Panc1 (cell line): ENCODE results near the gene FCN2. TPM values are rescaled to one million over a fixed set of nuclear protein-coding genes. Genes with fewer than 3 reads are reported as not detected.

Experiments
- ATAC-seq: fragments of 200-7000 bp; cut with Tn5 transposase; 2 replicates; pipeline ENCODE4 v1.9.1; 2020; ENCODE audit warnings: mild to moderate bottlenecking, moderate library complexity
- BruUV-seq: library from RNA; stranded (reverse); fragments of 400-500 nt; replicated peaks from 2 replicates; lab custom pipeline; 2021; lab: Mats Ljungman, UMichigan
- CTCF ChIA-PET: fragments of 300-600 bp; sonication (Branson Sonifier 250); formaldehyde crosslinking; loops from one replicate; lab custom pipeline; 2022; ENCODE audit warnings: antibody characterized with exemption; lab: Charles Lee
- POLR2A ChIA-PET: fragments of 300-600 bp; sonication (Branson Sonifier 250); formaldehyde crosslinking; loops from one replicate; lab custom pipeline; 2022; ENCODE audit warnings: antibody characterized with exemption; lab: Charles Lee
- DNase-seq: peaks from one replicate; pipeline ENCODE4 v3.0.0-alpha.2; 2010; ENCODE audit warnings: low read depth, low spot score
- H3K27ac ChIP-seq: 2 replicates; pipeline ENCODE4 v1.5.1; 2011; ENCODE audit warnings: mild to moderate bottlenecking, low read length, inconsistent platforms
- H3K27me3 ChIP-seq: fragments of 200-500 bp; sonication (Bioruptor generic); 2 replicates; pipeline ENCODE4 v1.6.0; 2014; ENCODE audit warnings: low read length, inconsistent platforms; ENCODE audit not compliant: control insufficient read depth, insufficient read depth
- H3K36me3 ChIP-seq: fragments of 200-500 bp; sonication (Bioruptor generic); 2 replicates; pipeline ENCODE4 v1.5.1; 2014; ENCODE audit warnings: inconsistent platforms, mild to moderate bottlenecking, low read length, moderate library complexity; ENCODE audit not compliant: control insufficient read depth, insufficient read depth
- H3K4me1 ChIP-seq: 2 replicates; pipeline ENCODE4 v1.5.1; 2011; ENCODE audit warnings: inconsistent platforms, mild to moderate bottlenecking, low read length, moderate library complexity; ENCODE audit not compliant: control insufficient read depth, insufficient read depth
- H3K4me3 ChIP-seq, 2 experiments: 2 replicates each; pipeline ENCODE4 v1.5.1; 2011 to 2012; ENCODE audit warnings: low read depth in 2 of 2, low read length in 2 of 2, mild to moderate bottlenecking in 2 of 2, inconsistent platforms in 1 of 2, moderate library complexity in 1 of 2
- H3K9me3 ChIP-seq: fragments of 200-500 bp; sonication (Bioruptor generic); 2 replicates; pipeline ENCODE4 v1.5.1; 2014; ENCODE audit warnings: low read depth, mild to moderate bottlenecking, inconsistent platforms, low read length, moderate library complexity; ENCODE audit not compliant: control insufficient read depth, insufficient read depth
- CTCF ChIP-seq: fragments of 450-650 bp; IDR thresholded peaks from 2 replicates; pipeline ENCODE4 v1.5.1; 2017; ENCODE audit warnings: mild to moderate bottlenecking
- POLR2AphosphoS5 ChIP-seq: IDR thresholded peaks from 2 replicates; pipeline ENCODE4 v1.6.1; 2012; ENCODE audit warnings: mild to moderate bottlenecking, low read depth, low read length, moderate library complexity
- SIN3A ChIP-seq: IDR thresholded peaks from 2 replicates; pipeline ENCODE4 v1.6.1; 2012; ENCODE audit warnings: low read depth, mild to moderate bottlenecking, low read length, moderate library complexity, borderline replicate concordance; ENCODE audit not compliant: insufficient read depth
- TCF7L2 ChIP-seq: IDR thresholded peaks from 2 replicates; pipeline ENCODE4 v1.6.1; 2011; ENCODE audit warnings: mild to moderate bottlenecking, low read depth, low read length, inconsistent platforms
- in situ Hi-C: cut with HindIII; loops from 2 replicates; pipeline ENCODE4 v1.10.0; 2016; ENCODE audit warnings: low sequenced_read_pairs, low pct_unique_long_range_greater_than_20kb
- intact Hi-C: fragments of 100-400 bp; cut with micrococcal nuclease; formaldehyde crosslinking; loops from one replicate; pipeline ENCODE4 v1.10.0; 2022; ENCODE audit not compliant: unreplicated experiment
- total RNA-seq: library from RNA; stranded (reverse); gene quantifications from one replicate; pipeline ENCODE4 v1.2.1, GENCODE V29; 2021; ENCODE audit not compliant: unreplicated experiment
- TF ChIP-seq, protein P1 (sequence below), 2 experiments: IDR thresholded peaks; 2 replicates each; pipeline ENCODE4 v1.6.1; 2011 to 2012; ENCODE audit warnings: low read depth in 2 of 2, control low read depth in 1 of 2, low read length in 1 of 2, mild to moderate bottlenecking in 1 of 2, moderate library complexity in 1 of 2; ENCODE audit not compliant: insufficient read depth in 1 of 2

The FCN2 gene
- total RNA-seq, 1 experiment from 2014 or later = not detected

- H3K27me3 ChIP-seq = no peaks in the 10 kb centered on the region; the same call in 1 of the 2 replicates
- ATAC-seq (no peak), DNase-seq (no peak)
- H3K27ac ChIP-seq = no peak overlapping the region
- no peak overlapping the region for H3K4me3 ChIP-seq
- CTCF ChIA-PET = no interaction called here
- TF ChIP-seq SIN3A (no peak), CTCF (no peak), POLR2AphosphoS5 (no peak)
- POLR2A ChIA-PET = no interaction called here
- no peaks in the 10 kb centered on the region for H3K36me3 ChIP-seq
- intact Hi-C loops = no loop called here
- in situ Hi-C loops = no loop called here
- H3K4me1 ChIP-seq = no peaks in the 10 kb centered on the region
- no TSS peak for BruUV-seq
- no peaks in the 10 kb centered on the region for H3K9me3 ChIP-seq
Measured at GRCh38 chr9:134930398-134930797, 49.8 kb downstream of the FCN2 start.

- ATAC-seq (no peak), DNase-seq (no peak)
- no peaks in the 10 kb centered on the region for H3K4me1 ChIP-seq
- no peaks in the 10 kb centered on the region for H3K9me3 ChIP-seq
- intact Hi-C loops (no loop called here), in situ Hi-C loops (no loop called here)
- ChIA-PET CTCF (no interaction called here), POLR2A (no interaction called here)
- peaks cover 3% of the 10 kb centered on the region; the same call in 1 of the 2 replicates for H3K27me3 ChIP-seq
- no peak overlapping the region for H3K27ac ChIP-seq
- H3K36me3 ChIP-seq = no peaks in the 10 kb centered on the region
- H3K4me3 ChIP-seq = no peak overlapping the region
- TF ChIP-seq TCF7L2 (no peak), SIN3A (no peak), POLR2AphosphoS5 (no peak), CTCF (no peak)
- TF ChIP-seq, protein P1, sequence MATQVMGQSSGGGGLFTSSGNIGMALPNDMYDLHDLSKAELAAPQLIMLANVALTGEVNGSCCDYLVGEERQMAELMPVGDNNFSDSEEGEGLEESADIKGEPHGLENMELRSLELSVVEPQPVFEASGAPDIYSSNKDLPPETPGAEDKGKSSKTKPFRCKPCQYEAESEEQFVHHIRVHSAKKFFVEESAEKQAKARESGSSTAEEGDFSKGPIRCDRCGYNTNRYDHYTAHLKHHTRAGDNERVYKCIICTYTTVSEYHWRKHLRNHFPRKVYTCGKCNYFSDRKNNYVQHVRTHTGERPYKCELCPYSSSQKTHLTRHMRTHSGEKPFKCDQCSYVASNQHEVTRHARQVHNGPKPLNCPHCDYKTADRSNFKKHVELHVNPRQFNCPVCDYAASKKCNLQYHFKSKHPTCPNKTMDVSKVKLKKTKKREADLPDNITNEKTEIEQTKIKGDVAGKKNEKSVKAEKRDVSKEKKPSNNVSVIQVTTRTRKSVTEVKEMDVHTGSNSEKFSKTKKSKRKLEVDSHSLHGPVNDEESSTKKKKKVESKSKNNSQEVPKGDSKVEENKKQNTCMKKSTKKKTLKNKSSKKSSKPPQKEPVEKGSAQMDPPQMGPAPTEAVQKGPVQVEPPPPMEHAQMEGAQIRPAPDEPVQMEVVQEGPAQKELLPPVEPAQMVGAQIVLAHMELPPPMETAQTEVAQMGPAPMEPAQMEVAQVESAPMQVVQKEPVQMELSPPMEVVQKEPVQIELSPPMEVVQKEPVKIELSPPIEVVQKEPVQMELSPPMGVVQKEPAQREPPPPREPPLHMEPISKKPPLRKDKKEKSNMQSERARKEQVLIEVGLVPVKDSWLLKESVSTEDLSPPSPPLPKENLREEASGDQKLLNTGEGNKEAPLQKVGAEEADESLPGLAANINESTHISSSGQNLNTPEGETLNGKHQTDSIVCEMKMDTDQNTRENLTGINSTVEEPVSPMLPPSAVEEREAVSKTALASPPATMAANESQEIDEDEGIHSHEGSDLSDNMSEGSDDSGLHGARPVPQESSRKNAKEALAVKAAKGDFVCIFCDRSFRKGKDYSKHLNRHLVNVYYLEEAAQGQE (IDR thresholded peaks at IDR 0.05; ENCODE audit: insufficient read depth in 1 of 2, low read depth in 2 of 2, low read length in 1 of 2) = no peak
- no TSS peak for BruUV-seq
Measured at GRCh38 chr9:134932171-134932570, 51.6 kb downstream of the FCN2 start.
